ENCODE results near the gene TPCN1.

GRCh38 chr12:113246478-113247122 is 25.3 kb downstream of the TPCN1 start:
- TF ChIP-seq POLR2AphosphoS5 (IDR thresholded peaks at IDR 0.05; ENCODE audit: borderline replicate concordance, low read depth, low read length) (no peak), EZH2 (IDR thresholded peaks at IDR 0.05) (no peak), FOXP2 (optimal IDR thresholded peaks at IDR 0.05; ENCODE audit: control extremely low read depth, extremely low read length, insufficient read depth) (no peak)
